Spleen (tissue), 7 donors: ENCODE results near the gene OTOA.
"Not testable (repeated sequence)": the region's sequence is repeated elsewhere in the genome, so short reads cannot be mapped to it uniquely, and the experiment has no call there.

Source experiments
- POLR2A ChIP-seq, 3 donors: fragments of 450-650 bp; IDR thresholded peaks; one replicate each; pipeline ENCODE4 v1.5.1; 2017; ENCODE audit warnings: antibody characterized with exemption in 3 of 3, mild to moderate bottlenecking in 1 of 3
- POLR2AphosphoS5 ChIP-seq, 3 donors: sonication (generic); formaldehyde crosslinking; IDR thresholded peaks; one replicate each; pipeline ENCODE4 v1.5.1; 2017; ENCODE audit warnings: antibody characterized with exemption in 3 of 3
- TF ChIP-seq, protein P1 (sequence below), 11 experiments: fragments of 200-600 bp in 7 of 11; fragments of 450-650 bp in 4 of 11; sonication (generic) in 4 of 11; IDR thresholded peaks in 8 of 11; conservative IDR thresholded peaks in 3 of 11; 1 replicate in 7 of 11; 2 replicates in 4 of 11; pipeline versions ENCODE4 v1.4.0 to v1.8.0; 2016 to 2021; ENCODE audit warnings: antibody characterized with exemption in 11 of 11, inconsistent platforms in 4 of 11, mild to moderate bottlenecking in 1 of 11
- donor health status: DM: no; HTN: no; CAD: no; lungs with moderate emphysema.
- donor health status: DM: no; HTN: no; CAD: no.
- donor health status: DM: no; HTN: no; CAD: no.

- not testable (repeated sequence) for TF ChIP-seq POLR2A, POLR2AphosphoS5 (IDR thresholded peaks at IDR 0.05)
- TF ChIP-seq, protein P1, sequence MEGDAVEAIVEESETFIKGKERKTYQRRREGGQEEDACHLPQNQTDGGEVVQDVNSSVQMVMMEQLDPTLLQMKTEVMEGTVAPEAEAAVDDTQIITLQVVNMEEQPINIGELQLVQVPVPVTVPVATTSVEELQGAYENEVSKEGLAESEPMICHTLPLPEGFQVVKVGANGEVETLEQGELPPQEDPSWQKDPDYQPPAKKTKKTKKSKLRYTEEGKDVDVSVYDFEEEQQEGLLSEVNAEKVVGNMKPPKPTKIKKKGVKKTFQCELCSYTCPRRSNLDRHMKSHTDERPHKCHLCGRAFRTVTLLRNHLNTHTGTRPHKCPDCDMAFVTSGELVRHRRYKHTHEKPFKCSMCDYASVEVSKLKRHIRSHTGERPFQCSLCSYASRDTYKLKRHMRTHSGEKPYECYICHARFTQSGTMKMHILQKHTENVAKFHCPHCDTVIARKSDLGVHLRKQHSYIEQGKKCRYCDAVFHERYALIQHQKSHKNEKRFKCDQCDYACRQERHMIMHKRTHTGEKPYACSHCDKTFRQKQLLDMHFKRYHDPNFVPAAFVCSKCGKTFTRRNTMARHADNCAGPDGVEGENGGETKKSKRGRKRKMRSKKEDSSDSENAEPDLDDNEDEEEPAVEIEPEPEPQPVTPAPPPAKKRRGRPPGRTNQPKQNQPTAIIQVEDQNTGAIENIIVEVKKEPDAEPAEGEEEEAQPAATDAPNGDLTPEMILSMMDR (IDR thresholded peaks at IDR 0.05 in 8 of 11, conservative IDR thresholded peaks at IDR 0.05 in 3 of 11) = not testable (repeated sequence)
These were observed 108.9 kb downstream of the OTOA start for GRCh38 chr16:21772547-21773206.
